Activated T-cell treated with anti-CD3 and anti-CD28 coated beads for 4 hours (primary cell): Measurements from ENCODE around the gene OR2V2.
"Not testable (repeated sequence)": the region's sequence is repeated elsewhere in the genome, so short reads cannot be mapped to it uniquely, and the experiment has no call there.

Source experiments
- DNase-seq: peaks from one replicate; pipeline ENCODE4 v3.0.0-alpha.2; 2020

OR2V2 gene

DNA sequence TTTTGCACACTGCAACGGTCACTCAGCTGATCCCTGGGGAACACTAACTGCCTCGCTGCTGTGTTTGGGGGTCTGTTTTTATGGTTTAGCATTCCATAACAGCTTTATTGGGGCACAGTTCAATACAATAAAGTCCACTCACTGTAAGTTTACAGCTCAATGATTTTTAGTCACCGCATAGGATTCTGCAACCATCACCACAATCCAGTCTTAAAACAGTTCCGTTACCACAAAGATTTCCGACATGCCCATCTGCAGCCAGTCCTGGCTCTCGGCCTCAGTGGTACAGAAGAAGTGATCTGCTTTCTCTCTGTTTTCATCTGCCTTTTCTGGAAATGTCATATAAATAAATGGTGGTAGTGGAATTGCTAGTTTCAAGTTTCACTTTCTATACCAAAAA, 23.6 kb downstream of the OR2V2 start:
- no peak for DNase-seq

DNA sequence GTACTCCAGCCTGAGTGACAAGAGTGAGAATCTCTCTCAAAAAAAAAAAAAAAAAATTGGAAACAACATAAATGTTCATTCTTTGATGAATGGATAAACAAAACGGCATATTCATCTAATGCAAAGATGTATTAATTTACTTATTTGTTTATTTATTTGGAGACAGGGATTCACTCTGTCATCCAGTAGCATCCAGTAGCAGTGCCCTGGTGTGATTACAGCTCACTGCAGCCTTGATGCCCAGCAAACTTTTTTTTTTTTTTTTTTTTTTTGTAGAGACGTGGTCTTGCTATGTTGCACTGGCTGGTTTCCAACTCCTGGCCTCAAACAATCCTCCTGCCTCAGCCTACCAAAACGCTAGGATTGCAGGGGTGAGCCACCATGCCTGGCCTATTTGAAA, 24.4 kb downstream of the OR2V2 start:
- no peak for DNase-seq

DNA sequence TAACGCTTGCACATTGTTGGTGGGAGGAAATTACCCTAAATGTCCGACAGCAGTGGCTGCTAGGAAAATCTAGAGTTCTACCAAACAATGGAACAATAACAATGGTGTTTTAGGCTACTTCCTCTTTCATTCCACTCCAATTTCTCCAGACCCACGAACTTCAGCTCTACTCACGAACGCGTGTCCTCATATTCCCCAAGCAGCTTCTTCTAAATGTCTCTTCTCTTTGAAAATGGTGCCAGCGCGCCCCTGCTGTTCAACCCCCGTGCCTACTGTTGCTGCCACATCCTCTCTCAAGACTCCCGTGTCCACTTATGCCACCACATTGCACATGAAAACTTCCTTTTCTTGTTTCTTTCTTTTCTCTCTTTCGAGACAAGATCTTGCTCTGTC, 25.6 kb downstream of the OR2V2 start:
- no peak for DNase-seq

DNA sequence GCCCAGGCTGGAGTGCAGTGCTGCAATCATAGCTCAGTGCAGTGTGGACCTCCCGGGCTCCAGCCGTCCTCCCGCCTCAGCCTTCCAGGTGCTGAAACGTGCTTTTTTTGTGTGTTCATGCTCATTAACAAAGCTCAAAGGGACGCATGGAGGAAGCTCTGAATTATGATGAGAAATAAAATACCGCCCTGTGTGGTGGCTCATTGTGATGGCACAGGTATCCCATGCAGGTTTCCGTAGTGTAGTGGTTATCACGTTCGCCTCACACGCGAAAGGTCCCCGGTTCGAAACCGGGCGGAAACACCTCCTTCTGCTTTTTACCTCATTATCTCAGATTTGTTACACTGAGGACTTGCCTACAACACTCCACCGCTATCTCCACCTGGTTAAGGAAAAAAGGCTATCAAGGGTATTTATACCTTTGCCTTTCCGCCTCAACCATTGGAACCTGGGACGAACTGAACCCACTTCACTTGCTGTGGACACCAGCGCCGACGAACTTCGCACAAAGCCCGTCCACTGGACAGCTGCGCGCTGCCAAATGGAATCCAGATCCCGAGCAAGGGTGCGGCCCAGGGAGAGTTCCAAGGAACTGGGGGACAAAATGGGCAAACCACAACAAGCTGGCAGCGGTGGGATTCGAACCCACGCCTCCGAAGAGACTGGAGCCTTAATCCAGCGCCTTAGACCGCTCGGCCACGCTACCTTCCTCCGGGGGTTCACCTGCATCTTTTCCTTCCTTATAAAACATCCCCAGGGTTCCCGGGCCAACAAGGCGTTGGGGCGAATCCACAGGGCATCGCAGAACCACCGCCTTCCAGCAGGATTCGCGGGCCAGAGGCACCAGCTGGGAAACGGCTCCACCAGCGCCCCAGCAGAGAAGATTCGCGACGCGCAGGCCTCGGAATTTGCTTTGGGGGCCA, 26.3 kb downstream of the OR2V2 start:
- peak; percentile 54 for DNase-seq

DNA sequence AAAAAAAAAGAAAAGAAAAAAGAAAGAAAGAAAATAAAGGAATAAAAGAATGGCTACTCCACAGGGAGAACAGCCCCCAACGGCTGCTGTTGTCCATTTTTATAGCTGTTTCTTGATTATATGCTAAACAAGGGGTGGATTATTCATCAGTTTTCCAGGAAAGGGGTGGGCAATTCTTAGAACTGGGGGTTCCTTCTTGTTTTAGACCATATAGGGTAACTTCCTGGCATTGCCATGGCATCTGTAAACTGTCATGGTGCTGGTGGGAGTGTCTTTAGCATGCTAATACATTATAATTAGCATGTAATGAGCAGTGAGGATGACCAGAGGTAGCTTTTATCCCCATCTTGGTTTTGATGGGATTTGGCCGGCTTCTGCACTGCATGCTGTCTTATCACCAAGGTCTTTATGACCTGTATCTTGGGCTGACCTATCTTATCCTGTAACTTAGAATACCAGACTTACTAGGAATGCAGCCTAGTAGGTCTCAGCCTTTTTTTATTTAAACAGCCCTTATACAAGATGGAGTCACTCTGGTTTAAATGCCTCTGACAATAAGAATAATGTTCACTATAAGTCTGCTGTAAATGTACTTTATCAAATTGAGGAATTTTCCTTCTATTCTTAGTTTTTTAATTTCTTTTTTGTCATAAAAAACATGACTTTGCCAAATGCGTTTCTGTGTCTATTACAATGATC, 29.0 kb downstream of the OR2V2 start:
- DNase-seq, result no peak

GRCh38 chr5:181177559-181177958, 30.2 kb downstream of the OR2V2 start:
- not testable (repeated sequence) for DNase-seq

DNA sequence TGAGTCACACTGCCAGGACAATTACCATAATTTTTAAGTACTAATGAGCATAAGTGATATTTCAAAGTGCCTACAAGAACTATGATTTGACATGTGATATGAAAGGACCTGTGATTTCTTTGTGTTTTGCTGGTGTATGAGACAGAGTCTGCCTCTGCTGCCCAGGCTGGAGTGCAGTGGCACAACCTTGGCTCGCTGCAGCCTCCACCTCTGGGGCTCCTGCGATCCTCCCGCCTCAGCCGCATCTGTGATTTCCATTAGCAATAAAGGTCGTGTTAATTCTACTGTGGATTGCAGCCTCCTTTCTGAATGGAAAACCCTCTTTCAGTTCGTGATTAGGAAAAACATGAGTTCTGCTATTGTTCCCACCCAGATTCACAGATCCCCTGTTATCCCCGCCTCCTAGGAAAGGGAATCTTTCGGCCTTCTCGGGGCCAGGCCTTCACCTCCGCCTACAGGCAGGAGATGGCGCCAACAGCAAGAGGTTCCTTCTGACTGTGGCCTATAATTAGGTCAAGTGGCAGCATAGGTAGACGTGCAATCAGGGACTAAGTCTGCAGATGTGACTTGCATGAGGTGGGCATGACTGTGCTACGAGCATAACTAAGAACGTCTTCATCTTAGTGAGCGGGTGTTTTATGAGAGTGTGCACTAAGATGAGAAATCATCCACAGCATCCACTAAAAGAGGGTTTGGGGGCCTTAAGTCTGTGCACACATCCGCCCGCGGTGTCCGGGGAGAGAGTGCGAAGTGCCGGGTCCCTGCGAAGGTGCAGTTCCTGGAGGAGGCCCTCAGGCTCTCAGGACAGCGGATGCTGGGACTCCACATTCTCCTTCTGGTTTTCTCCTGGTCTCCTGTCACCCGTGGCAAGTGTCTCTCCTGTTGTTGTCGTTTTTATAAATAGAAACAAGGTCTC, 34.5 kb downstream of the OR2V2 start:
- no peak for DNase-seq

DNA sequence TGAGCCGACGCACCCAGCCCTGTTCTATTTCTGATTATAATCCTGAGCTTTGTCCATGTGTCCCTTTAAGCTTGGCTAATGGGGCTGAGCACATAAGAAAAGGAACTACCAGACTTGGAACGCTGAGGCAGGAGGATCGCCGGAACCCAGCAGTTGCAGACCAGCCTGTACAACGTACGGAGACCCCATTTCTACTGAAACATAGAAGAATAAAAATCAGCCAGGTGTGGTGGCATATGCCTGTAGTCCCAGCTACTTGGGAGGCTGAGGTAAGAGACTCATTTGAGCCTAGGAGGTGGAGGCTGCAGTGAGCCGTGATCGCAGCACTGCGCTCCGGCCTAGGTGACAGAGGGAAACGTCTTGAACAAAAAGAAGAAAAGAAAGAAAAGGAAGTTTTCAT, 35.3 kb downstream of the OR2V2 start:
- DNase-seq, result no peak

GRCh38 chr5:181184845-181185216, 37.4 kb downstream of the OR2V2 start:
- DNase-seq, result no peak

GRCh38 chr5:181185560-181185959, 38.2 kb downstream of the OR2V2 start:
- no peak for DNase-seq

GRCh38 chr5:181186022-181186421, 38.6 kb downstream of the OR2V2 start:
- no peak for DNase-seq

- no peak for DNase-seq
These were observed 39.7 kb downstream of the OR2V2 start for GRCh38 chr5:181186986-181187499.

- peak; percentile 36 for DNase-seq
These were observed 40.3 kb downstream of the OR2V2 start for GRCh38 chr5:181187500-181188213.

- DNase-seq, result peak; percentile 87
These were observed 41.4 kb downstream of the OR2V2 start for GRCh38 chr5:181188700-181189362.

DNA sequence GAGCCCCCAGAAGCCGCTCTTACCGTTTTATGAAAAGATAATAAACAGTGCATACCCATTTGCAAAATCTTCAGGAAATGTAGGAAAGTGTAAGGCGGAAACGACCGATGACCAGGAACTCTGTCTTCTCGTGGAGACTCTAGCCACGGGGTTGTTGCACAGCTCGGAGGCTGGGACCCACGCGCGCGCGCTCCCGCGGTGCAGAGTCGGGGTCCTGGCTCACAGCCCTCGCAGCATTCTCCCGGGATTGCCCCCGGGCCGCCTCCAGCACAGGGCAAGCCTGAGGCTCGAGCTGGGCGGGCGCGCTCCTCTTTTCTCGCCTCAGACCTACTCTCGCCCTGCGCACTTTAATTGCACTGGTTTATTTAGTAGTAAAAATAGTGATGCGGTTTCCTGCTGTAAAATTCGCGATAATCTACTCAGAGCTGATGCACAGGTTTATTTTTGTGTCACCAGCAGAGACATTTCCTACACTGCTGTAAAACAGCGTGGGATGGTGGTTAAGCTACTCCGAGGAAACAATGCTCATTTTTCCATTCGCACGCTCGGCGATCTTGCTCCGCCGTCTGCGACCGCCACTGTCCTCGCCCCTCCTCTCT, 42.1 kb downstream of the OR2V2 start:
- DNase-seq, result peak; percentile 58

DNA sequence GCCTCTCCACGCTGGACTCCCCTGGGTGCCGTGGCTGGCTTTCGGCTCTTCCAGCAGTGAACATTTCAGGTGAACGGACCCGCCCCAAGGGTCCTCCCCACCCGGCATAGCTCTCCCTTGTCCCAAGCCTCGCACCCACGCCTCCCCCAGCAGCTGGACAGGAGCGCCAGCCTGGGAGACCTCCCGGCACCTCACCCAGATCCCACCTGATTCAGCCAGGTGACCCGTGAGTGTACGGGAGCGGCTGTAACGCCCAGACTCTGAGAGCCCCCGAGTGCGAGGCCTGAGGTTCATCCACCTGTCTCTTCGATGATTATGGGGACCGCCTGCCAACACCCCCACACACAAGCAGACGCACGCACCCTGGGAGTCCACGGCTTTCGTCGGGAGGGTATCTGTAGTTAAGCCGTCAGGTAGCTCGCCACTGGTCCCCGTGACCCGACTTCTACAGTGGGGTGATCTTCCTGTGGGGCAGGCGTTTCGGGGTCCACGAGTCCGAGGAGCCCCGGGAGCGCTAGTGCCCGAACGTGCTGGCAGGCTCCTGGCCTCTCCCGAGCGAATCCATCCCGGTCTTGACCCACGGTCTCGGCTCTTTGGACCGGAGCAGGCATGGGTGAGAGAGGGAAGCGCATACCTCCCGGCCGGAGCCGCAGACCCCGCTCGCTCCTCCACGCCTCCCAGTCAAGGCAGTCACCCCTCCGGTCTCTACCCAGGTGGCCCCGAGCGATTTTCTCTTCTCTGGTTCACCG, 42.8 kb downstream of the OR2V2 start:
- DNase-seq, result peak; percentile 46

DNA sequence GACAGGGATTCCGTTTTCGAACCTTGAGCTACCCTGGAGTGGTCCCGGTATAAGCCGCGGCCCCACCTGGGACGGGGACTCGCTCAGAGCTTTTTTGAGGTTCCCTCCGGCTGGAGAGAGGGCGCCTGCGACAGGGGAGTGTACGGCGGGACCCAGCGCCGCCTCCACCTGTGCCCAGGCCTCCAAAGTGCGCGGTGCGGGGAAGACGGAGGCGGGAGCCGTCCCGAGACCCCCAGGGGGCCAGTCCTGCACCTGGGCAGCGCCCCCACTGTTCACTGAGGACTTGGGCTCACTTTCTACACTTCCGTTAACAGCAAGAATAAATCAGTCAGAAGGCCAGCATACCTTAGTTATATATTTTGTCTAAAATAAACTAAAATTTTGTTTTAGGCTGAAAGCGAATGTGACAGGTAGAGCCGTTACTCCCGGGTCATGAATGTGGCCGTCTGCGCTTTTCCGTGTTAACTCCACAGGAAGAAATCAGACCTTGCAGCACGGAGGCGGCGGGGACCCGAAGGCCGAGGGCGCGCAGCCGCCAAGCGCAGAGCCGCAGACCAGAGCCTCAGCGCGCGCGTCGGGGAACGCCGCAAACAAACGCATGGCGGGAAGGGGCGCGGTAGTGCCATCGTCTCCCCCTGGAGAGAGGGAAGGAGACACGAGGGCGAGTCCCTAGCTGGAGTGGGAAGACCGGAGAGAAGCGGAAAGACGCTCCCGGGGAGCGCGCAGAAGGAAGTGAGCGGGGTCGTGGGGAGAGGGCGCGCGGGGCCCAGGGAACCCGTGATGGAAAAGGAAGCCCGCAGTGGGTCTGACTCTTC, 43.5 kb downstream of the OR2V2 start:
- DNase-seq, result peak; percentile 26

GRCh38 chr5:181191526-181192336, 44.3 kb downstream of the OR2V2 start:
- DNase-seq, result peak; percentile 96
